NCI-H774 (cell line): ENCODE data around the gene SGSM2.
A peak's percentile ranks its signal among the peaks of the same experiment; 100 is the strongest.
"Not testable (repeated sequence)": the region's sequence is repeated elsewhere in the genome, so short reads cannot be mapped to it uniquely, and the experiment has no call there.

Source experiments
- DNase-seq: peaks from one replicate; lab custom pipeline; 2025; lab: John Stamatoyannopoulos, UW

SGSM2 gene, protein sequence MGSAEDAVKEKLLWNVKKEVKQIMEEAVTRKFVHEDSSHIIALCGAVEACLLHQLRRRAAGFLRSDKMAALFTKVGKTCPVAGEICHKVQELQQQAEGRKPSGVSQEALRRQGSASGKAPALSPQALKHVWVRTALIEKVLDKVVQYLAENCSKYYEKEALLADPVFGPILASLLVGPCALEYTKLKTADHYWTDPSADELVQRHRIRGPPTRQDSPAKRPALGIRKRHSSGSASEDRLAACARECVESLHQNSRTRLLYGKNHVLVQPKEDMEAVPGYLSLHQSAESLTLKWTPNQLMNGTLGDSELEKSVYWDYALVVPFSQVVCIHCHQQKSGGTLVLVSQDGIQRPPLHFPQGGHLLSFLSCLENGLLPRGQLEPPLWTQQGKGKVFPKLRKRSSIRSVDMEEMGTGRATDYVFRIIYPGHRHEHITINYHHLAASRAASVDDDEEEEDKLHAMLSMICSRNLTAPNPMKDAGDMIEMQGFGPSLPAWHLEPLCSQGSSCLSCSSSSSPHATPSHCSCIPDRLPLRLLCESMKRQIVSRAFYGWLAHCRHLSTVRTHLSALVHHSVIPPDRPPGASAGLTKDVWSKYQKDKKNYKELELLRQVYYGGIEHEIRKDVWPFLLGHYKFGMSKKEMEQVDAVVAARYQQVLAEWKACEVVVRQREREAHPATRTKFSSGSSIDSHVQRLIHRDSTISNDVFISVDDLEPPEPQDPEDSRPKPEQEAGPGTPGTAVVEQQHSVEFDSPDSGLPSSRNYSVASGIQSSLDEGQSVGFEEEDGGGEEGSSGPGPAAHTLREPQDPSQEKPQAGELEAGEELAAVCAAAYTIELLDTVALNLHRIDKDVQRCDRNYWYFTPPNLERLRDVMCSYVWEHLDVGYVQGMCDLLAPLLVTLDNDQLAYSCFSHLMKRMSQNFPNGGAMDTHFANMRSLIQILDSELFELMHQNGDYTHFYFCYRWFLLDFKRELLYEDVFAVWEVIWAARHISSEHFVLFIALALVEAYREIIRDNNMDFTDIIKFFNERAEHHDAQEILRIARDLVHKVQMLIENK

DNA sequence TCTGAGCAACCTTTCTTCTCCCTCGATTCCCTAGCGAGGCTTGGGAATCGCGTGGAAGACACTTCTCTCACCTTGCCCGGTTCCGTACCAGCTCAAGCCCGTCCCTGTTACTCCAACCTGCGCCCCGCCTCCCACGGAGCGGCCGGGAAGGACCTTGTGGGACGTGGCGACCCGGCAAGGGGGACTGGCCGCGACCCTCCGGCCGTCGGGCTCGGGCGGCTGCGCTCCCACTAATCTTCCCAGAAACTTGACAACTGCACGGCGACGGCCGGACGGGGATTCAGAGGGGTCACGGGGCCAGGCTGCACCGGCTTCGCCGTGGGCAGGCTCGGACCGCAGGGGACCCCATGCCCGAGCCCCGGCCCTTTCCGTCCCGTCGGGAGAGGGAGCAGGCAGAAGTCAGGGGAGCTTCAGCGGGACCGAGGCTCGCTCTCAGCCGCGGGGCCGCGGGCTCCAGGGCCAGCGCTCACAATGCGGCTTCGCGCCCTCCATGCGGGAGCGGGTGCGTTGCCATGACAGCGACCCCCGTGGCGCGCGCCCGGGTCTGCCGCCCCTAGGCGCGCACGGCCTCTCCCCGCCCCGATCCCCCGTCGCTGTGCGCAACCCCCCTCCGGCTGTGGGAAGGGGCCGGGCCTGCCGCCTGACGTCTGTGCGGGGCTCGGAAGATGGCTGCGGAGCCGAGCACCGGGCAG, at the start of gene SGSM2:
Gene SGSM2 (plus strand): TSS at position 650 of the 692 bp plus-strand sequence. CDS start 188 bp downstream, outside the sequence.
- DNase-seq: peak; percentile 7

GRCh38 chr17:2289878-2290478, 47.3 kb upstream of the SGSM2 start:
- DNase-seq: no peak

DNA sequence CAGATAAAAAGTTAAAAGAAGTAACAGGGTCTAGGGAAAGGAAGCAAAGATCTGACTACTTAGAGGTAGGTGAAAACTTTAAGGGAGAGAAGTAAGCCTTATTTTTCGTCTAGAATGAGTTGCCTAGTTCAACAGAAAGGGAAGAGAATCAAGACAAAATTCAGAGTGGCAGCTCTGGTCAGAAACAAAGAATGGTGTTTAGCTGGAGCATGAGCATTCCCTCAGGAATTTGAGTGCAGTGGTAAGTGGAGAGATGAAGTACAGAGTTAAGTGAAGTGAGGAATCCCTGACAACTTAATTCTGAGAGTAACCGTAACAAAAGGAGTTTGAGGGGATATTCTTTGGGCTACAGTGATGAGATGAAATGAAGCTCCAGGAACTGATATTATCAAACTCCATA, 45.2 kb upstream of the SGSM2 start:
- no peak for DNase-seq

DNA sequence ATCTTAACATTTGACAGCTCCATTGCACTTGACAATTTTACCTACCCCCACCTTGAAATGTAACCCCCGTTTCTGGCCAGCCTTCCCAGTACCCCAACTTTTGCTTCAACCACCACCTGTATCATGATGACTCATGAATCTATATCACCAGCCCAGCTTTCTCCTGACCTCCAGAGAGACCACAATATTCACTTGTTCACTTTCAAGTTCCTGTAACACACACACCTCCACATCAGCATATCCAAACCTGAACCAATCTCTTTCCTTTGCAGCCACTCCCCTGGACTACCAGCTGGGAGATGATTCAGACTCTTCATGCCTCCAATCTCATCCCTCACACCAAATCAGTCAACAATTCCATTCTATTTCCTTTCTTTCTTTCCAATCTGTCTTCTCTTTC, 41.7 kb upstream of the SGSM2 start:
- DNase-seq: no peak

- no peak for DNase-seq
Measured at GRCh38 chr17:2297023-2297422, 40.3 kb upstream of the SGSM2 start.

GRCh38 chr17:2299136-2299535, 38.2 kb upstream of the SGSM2 start:
- DNase-seq: no peak

- no peak for DNase-seq
Measured at GRCh38 chr17:2299756-2300155, 37.5 kb upstream of the SGSM2 start.

- DNase-seq: no peak
Measured at GRCh38 chr17:2302778-2303203, 34.5 kb upstream of the SGSM2 start.

DNA sequence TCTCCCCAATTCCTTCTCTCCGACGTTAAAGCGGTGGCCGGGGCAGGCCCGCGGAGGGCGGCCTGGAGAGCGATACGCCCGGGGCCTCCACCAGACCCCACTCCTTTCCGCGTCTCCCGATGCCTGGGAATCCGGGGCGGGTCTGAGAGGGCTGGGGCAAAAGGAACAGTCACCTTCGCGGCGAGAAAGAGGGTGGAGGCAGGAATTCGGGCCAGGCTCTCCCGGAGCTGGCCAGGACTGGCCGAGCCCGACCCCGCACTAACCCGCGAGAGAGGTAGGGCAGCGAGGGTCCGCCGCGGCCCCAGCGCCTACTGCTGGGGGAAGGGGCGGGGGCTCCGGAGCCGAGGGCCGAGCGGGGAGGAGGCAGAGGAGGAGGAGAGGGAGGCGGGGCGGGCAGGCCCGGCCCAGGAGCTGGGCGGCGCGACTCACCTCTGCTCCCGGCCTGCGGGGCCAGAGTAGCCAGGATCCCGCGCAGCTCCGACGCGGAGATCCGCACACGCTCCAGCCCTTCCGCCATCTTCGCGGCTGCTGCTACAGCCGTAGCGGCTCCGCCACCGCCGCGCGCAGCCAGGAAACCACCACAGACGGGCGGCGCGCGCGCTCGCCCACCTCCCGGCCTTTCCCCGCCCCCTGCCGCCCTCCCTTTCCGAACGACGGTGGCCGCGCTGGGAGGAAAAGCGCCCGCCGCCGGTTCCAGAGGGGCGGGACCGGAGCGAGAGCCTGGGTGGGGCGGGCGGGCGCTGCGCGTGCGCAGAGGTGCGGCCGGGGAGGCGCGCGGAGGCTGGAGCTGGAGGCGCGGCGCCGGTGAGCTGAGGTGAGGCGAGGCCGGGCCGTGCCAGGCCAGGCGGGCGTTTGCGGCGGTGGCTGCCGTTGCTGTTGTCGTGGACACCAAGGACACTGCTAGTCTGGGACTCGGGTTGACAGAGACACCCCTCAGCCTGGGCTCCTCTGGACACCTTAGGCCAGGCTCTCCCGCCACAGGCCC, 33.8 kb upstream of the SGSM2 start, which contains the start of the genes SMG6 and SRR:
Gene SMG6 (minus strand): TSS at position 582 of the 985 bp plus-strand sequence. CDS start 65 bp downstream, at position 517.
Gene SRR (plus strand): TSS at position 747 of the 985 bp plus-strand sequence. CDS start 11,611 bp downstream, outside the sequence.
- peak; percentile 77 for DNase-seq

- no peak for DNase-seq
Measured at GRCh38 chr17:2304931-2305330, 32.4 kb upstream of the SGSM2 start.

GRCh38 chr17:2309338-2310154, 27.8 kb upstream of the SGSM2 start:
- DNase-seq: no peak

- DNase-seq: no peak
Measured at GRCh38 chr17:2312736-2313135, 24.6 kb upstream of the SGSM2 start.

GRCh38 chr17:2316916-2317205, 20.4 kb upstream of the SGSM2 start:
- not testable (repeated sequence) for DNase-seq

- no peak for DNase-seq
Measured at GRCh38 chr17:2317796-2318195, 19.5 kb upstream of the SGSM2 start.

DNA sequence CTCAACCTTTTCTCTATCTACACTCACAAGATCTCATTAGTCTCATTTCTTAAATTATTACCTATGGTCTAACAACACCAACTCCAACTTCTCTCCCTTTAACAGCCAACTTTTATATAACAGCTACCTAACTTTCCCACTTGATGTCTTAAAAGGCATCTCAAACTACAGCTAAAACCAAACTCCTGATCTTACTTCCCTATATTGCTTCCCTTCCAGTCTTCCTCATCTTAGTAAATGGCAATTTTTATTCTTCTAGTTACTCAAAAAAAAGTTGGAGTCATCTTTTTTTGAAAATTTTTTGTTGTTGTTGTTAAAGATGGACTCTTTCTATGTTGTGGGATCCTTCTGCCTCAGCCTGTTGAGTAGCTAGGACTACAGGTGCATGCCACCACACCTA, 18.2 kb upstream of the SGSM2 start:
- DNase-seq: no peak

DNA sequence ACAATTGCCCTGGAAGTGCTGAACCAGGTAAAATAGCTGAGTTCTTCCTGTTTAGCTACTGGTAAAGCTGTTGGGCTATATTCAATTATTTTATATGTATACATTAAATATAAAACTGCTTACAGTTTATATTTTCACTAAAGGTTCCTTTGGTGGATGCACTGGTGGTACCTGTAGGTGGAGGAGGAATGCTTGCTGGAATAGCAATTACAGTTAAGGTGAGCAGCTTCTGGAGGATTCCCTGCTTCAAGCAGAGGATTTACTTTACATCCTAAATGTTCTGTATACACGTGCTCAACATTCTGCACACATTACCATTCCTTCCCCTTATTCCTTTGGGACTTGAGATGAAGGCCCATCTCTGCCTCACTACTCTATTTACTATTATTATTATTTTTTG, 15.9 kb upstream of the SGSM2 start:
- no peak for DNase-seq

- DNase-seq: no peak
Measured at GRCh38 chr17:2323629-2324314, 13.5 kb upstream of the SGSM2 start.

DNA sequence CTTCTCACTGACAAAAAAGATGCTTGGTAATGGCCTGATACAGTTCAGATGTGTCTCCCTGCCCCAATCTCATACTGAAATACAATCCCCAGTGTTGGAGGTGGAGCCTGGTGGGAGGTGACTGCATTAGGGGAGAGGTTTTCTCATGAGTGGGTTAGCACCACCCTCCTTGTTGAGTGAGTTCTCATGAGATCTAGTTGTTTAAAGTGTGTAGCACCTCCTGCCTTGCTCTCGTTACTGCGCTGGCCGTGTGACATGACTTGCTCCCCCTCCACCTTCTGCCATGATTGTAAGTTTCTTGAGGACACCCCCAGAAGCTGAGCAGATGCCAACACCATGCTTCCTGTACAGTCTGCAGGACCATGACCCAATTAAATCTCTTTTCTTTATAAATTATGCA, 6.0 kb upstream of the SGSM2 start:
- no peak for DNase-seq

- DNase-seq: no peak
Measured at GRCh38 chr17:2335726-2336214, 1.5 kb upstream of the SGSM2 start.
